Thoracic aorta (tissue), 2 donors: ENCODE measurements around the gene CXCL13. TPM values are rescaled to one million over a fixed set of nuclear protein-coding genes. Genes with fewer than 3 reads are reported as not detected.
"Not testable (repeated sequence)": the region's sequence is repeated elsewhere in the genome, so short reads cannot be mapped to it uniquely, and the experiment has no call there.

Experiments used
- ATAC-seq: fragments of 150-250 bp; one replicate; pipeline ENCODE4 v1.8.0; 2017; ENCODE audit warnings: low read depth; ENCODE audit not compliant: insufficient number of reproducible peaks, low FRiP score
- DNase-seq: peaks from one replicate; pipeline ENCODE4 v3.0.0-alpha.2; 2020; ENCODE audit warnings: low spot score
- H3K27ac ChIP-seq, 2 donors: fragments of 200-600 bp; sonication (generic); 1 replicate in 1 of 2; 2 replicates in 1 of 2; pipeline ENCODE4 v1.5.1; 2016; ENCODE audit warnings: mild to moderate bottlenecking in 2 of 2, moderate library complexity in 2 of 2
- H3K27me3 ChIP-seq: fragments of 200-600 bp; sonication (generic); replicated peaks from 2 replicates; pipeline ENCODE4 v1.6.0; 2016; ENCODE audit warnings: mild to moderate bottlenecking; ENCODE audit not compliant: insufficient read depth
- H3K36me3 ChIP-seq: fragments of 200-600 bp; sonication (generic); one replicate; pipeline ENCODE4 v1.5.1; 2016
- H3K4me1 ChIP-seq, 2 donors: fragments of 200-600 bp; sonication (generic); 1 replicate in 1 of 2; 2 replicates in 1 of 2; pipeline versions ENCODE4 v1.5.1 to v1.6.0; 2016; ENCODE audit warnings: low read depth in 2 of 2, mild to moderate bottlenecking in 1 of 2; ENCODE audit not compliant: control insufficient read depth in 1 of 2
- H3K4me3 ChIP-seq: fragments of 200-600 bp; sonication (generic); 2 replicates; pipeline ENCODE4 v1.5.1; 2016; ENCODE audit warnings: mild to moderate bottlenecking
- H3K9me3 ChIP-seq: fragments of 200-600 bp; sonication (generic); 2 replicates; pipeline ENCODE4 v1.5.1; 2016
- CTCF ChIP-seq: fragments of 200-600 bp; sonication (generic); IDR thresholded peaks from one replicate; pipeline ENCODE4 v1.5.1; 2019; ENCODE audit warnings: antibody characterized with exemption
- total RNA-seq, 2 donors: library from RNA; depleted of rRNA; stranded (reverse); fragments of >200 nt; gene quantifications; one replicate each; pipeline versions ENCODE4 v1.1.0 to v1.2.3, GENCODE V29; 2016

Gene CXCL13
- total RNA-seq, result not detected

GRCh38 chr4:77605210-77605902 lies at the start of gene CXCL13:
Gene CXCL13 (plus strand): TSS chr4:77605820. CDS start chr4:77605866, 46 bp downstream.
- TF ChIP-seq CTCF, result no peak
- Histone ChIP-seq H3K27ac (no peak within 1 kb of the TSS), H3K9me3 (no peaks in the 10 kb centered on the region), H3K27me3 (no peaks in the 10 kb centered on the region), H3K4me3 (no peak within 1 kb of the TSS), H3K4me1 (no peaks in the 10 kb centered on the region), H3K36me3 (no peaks in the 10 kb centered on the region)
- ATAC-seq, result no peak
- no peak for DNase-seq

- TF ChIP-seq CTCF, result no peak
- no peak overlapping the region for H3K4me3 ChIP-seq
- ATAC-seq (no peak), DNase-seq (no peak)
- H3K27ac ChIP-seq, result no peak overlapping the region
- H3K27me3 ChIP-seq, result no peaks in the 10 kb centered on the region
- no peaks in the 10 kb centered on the region for H3K36me3 ChIP-seq
- peaks cover 0 to 7% of the 10 kb centered on the region in 2 donors for H3K4me1 ChIP-seq
- H3K9me3 ChIP-seq, result no peaks in the 10 kb centered on the region
Observed at GRCh38 chr4:77560170-77560569, 45.5 kb upstream of the CXCL13 start.

- not testable (repeated sequence) for H3K27ac ChIP-seq, ATAC-seq, H3K4me1 ChIP-seq, DNase-seq, H3K36me3 ChIP-seq, H3K9me3 ChIP-seq, H3K4me3 ChIP-seq, H3K27me3 ChIP-seq
Observed at GRCh38 chr4:77561720-77562119, 43.9 kb upstream of the CXCL13 start.

- Histone ChIP-seq H3K27ac (no peak overlapping the region), H3K4me3 (no peak overlapping the region), H3K9me3 (no peaks in the 10 kb centered on the region), H3K36me3 (no peaks in the 10 kb centered on the region), H3K4me1 (peaks cover 0 to 7% of the 10 kb centered on the region in 2 donors), H3K27me3 (no peaks in the 10 kb centered on the region)
- no peak for TF ChIP-seq CTCF
- no peak for DNase-seq
- no peak for ATAC-seq
Observed at GRCh38 chr4:77564231-77564630, 41.4 kb upstream of the CXCL13 start.

GRCh38 chr4:77566148-77566547 lies 39.5 kb upstream of the CXCL13 start:
- Histone ChIP-seq H3K27ac (no peak overlapping the region), H3K4me1 (peaks cover 0 to 7% of the 10 kb centered on the region in 2 donors), H3K4me3 (no peak overlapping the region), H3K9me3 (no peaks in the 10 kb centered on the region), H3K27me3 (no peaks in the 10 kb centered on the region), H3K36me3 (no peaks in the 10 kb centered on the region)
- DNase-seq (no peak), ATAC-seq (no peak)
- TF ChIP-seq CTCF, result no peak

GRCh38 chr4:77567549-77567948 lies 38.1 kb upstream of the CXCL13 start:
- Histone ChIP-seq H3K27ac (no peak overlapping the region), H3K27me3 (no peaks in the 10 kb centered on the region), H3K9me3 (no peaks in the 10 kb centered on the region), H3K36me3 (no peaks in the 10 kb centered on the region), H3K4me3 (no peak overlapping the region), H3K4me1 (peaks cover 0 to 7% of the 10 kb centered on the region in 2 donors)
- DNase-seq (no peak), ATAC-seq (no peak)
- no peak for TF ChIP-seq CTCF

GRCh38 chr4:77570508-77571214 lies 35.0 kb upstream of the CXCL13 start:
- not testable (repeated sequence) for ATAC-seq, DNase-seq, H3K27ac ChIP-seq, H3K9me3 ChIP-seq, H3K4me3 ChIP-seq, H3K4me1 ChIP-seq, H3K36me3 ChIP-seq, H3K27me3 ChIP-seq
